ENCODE results near the gene TRIM10.
A peak's percentile ranks its signal among the peaks of the same experiment; 100 is the strongest.
"Not testable (repeated sequence)": the region's sequence is repeated elsewhere in the genome, so short reads cannot be mapped to it uniquely, and the experiment has no call there.

Gene TRIM10

DNA sequence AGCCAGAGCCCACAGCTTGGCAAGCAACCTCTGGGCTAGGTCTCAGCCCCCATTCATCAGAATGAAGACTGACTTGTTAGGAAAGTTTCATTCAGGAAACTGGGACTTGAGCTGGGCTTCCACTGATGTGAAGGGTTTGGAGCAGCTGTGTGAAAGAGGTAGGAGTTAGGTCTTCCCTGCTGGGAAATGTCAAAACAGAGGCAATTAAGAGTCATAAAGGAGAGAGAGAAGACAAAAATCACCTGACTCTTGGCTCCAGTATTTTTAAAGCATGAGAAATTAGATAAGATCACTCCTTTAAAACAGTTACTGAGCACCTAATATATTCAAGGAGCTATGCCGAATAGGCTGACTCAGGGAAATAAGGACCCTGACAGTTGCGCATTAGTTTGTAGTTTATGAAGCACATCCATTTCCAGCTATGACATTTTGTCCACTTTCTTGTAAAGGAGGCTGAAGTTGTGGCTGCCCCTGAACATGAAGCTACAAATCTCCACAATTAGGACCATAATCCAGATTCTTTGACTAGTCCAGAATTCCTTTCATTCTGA, 29.0 kb downstream of the TRIM10 start:
- Histone ChIP-seq H3K36me3 (ENCODE audit: insufficient read depth, low read length) (no peaks in the 10 kb centered on the region), H3K4me2 (ENCODE audit: low read length) (no peak overlapping the region), H3K4me3 (ENCODE audit: low read length) (no peak overlapping the region), H3K27me3 (ENCODE audit: control insufficient read depth, insufficient read depth, low read length) (peaks cover 84% of the 10 kb centered on the region), H3K9ac (ENCODE audit: low read depth, low read length) (no peak overlapping the region), H3K4me1 (ENCODE audit: control insufficient read depth, insufficient read depth, low read length) (no peaks in the 10 kb centered on the region), H3K9me3 (replicated peaks; ENCODE audit: low read length) (no peaks in the 10 kb centered on the region)

DNA sequence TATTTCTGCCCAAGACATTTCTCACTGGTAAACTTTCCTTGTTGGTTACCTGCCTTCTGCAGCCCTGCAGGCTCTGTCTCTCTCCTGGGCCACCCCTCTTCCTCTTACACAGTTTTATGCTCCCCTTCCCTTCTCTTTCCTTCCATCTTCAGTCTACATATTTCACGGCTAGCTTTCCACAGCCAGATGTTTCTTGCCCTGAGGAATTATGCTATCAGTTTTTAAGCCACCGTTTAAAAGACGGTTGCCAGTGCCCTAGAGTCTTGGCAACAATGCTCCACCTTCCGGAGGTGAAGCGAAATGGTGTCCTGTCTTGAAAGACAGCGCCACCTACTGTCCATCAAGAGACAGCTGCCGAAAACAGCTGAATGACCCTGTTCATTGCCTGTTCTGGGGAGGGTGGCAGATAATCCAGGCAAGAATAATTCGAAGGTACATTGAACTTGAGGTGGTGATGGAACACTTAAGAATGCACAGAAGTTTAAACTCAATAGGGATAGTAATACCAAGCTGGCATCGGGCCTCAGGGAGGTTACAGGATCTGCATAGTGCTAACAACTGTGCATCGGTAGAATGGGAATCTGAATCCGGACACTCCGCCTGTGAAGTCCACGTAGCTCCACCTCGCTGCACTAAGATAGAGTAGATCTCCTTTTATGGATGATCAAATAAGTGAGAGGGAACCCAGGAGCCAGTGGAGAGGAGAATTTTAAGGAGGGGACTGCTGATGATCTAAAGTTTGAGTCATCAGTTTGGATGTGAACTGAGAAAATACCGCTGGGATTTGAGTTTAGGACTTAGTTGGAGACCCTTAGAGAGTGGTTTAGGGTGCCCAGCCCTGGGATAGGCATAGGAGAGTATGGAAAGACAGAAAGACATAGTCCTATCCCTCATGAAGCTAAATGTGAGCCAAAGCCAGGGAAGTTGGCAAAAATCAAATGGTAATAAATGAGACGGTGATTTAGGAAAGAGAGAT, 29.8 kb downstream of the TRIM10 start:
- H3K4me3 ChIP-seq (ENCODE audit: low read length), result no peak overlapping the region
- H3K9ac ChIP-seq (ENCODE audit: low read depth, low read length), result no peak overlapping the region
- peak overlapping the region; percentile 13 for H3K4me2 ChIP-seq (ENCODE audit: low read length)
- H3K27me3 ChIP-seq (ENCODE audit: control insufficient read depth, insufficient read depth, low read length), result peaks cover 87% of the 10 kb centered on the region
- H3K36me3 ChIP-seq (ENCODE audit: insufficient read depth, low read length), result no peaks in the 10 kb centered on the region
- H3K4me1 ChIP-seq (ENCODE audit: control insufficient read depth, insufficient read depth, low read length), result no peaks in the 10 kb centered on the region
- no peaks in the 10 kb centered on the region for H3K9me3 ChIP-seq (replicated peaks; ENCODE audit: low read length)

DNA sequence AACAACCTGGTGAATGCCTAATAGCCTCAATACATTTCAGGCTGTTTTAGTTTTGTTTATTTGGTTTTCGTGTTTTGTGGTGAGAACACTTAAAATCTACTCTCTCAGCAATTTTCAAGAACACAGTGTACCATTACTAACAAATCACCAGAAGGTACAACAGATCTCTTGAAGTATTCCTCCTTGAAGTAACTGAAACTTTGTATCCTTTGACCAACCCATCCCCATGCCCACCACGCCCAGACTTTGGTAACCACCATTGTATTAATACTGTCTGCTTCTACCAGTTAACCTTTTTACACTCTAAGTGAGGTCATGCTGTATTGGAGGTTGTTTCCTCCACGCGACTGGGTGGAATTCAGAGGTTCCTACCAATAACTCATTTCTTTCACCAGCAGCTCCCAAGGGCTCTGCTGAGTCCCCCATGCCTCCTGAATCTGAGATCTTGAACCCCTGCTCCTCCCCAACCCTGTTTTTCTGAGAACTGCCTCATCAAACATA, 30.8 kb downstream of the TRIM10 start:
- Histone ChIP-seq H3K27me3 (ENCODE audit: control insufficient read depth, insufficient read depth, low read length) (peaks cover 89% of the 10 kb centered on the region), H3K36me3 (ENCODE audit: insufficient read depth, low read length) (no peaks in the 10 kb centered on the region), H3K9ac (ENCODE audit: low read depth, low read length) (no peak overlapping the region), H3K4me1 (ENCODE audit: control insufficient read depth, insufficient read depth, low read length) (no peaks in the 10 kb centered on the region), H3K9me3 (replicated peaks; ENCODE audit: low read length) (no peaks in the 10 kb centered on the region), H3K4me3 (ENCODE audit: low read length) (no peak overlapping the region), H3K4me2 (ENCODE audit: low read length) (no peak overlapping the region)

DNA sequence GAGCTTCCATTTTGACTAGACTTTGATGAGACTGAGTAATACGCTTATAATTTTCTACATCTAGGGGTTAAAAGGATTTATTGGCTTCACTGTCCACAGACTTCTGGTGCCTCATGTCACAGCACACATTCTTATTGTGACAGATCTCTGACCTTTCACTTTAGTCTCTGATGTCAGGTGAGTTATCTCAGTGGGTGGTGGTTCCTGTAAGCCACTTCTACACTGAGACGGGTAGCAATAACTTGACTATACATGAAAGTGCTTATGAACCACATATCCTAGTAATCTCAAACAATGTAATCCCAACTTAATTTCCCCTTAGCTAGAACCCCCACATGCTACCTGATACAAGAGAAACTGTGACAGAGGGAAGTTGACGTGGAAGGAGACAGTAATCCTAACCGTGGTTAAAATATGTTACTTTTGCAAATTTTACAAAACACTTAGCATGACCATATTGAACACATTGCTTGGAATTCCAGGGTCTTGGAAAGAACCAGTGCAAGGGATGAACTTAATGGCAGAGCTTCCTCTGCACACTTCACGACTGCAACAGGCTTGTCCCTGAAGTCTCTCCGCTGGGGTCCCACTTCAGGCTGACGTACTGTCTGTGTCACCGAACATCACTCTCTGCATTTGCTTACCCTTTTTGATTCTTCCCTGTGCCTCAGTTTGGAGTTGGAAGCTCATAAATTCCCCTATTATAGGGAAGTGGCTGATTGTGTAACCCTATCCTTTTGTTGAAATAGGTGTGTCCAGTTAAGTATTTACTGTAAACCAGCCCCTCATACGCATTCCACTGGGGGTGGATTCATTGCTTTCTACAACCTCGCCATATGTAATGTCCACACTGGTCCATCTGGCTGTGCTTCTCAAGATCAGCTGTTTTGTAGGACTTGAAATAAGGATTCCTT, 31.5 kb downstream of the TRIM10 start:
- no peaks in the 10 kb centered on the region for H3K4me1 ChIP-seq (ENCODE audit: control insufficient read depth, insufficient read depth, low read length)
- H3K9me3 ChIP-seq (replicated peaks; ENCODE audit: low read length), result no peaks in the 10 kb centered on the region
- H3K4me2 ChIP-seq (ENCODE audit: low read length), result no peak overlapping the region
- H3K27me3 ChIP-seq (ENCODE audit: control insufficient read depth, insufficient read depth, low read length), result peaks cover 92% of the 10 kb centered on the region
- H3K4me3 ChIP-seq (ENCODE audit: low read length), result no peak overlapping the region
- H3K36me3 ChIP-seq (ENCODE audit: insufficient read depth, low read length), result no peaks in the 10 kb centered on the region
- H3K9ac ChIP-seq (ENCODE audit: low read depth, low read length), result no peak overlapping the region

DNA sequence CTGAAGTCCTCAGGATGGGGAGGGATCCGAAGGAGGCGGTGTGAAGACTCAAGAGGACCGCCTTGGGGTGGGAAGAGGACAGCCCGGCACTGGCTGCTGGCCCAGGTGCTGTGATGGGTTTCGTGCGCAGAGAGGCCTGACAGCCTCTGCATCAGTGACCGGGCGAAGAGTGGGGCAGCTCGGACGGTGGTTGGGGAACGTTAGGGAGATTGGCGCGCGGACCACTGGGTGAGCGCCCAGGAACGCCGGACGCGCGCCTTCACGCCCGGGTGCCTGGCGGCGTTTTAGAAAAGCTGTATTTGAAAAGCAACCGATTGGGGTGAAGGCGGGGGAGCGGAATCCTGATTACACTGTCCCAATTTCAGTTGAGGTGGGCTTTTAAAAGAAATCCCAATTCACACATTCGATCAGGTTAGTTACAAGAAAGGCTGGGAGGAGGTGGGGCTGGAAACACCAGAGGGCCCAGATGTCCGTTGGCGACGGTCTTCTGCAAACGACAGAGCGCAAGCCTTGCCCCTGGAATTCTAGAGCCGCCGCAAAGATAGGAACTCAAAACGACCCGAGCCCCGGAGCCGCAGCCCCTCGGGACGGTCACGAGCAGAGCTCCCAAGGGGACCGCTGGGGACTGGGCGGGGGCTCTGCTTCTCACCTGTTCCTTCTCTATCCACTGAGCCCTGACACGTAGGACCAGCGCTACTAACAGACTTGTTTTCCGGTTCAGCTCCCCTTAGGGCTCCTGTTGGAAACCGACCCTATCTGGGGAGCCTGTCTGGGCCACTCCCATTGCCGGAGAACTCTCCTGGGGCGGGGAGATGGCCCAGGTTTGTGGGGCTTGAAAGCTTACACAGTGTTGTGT, 33.5 kb downstream of the TRIM10 start:
- H3K4me3 ChIP-seq (ENCODE audit: low read length), result no peak overlapping the region
- H3K36me3 ChIP-seq (ENCODE audit: insufficient read depth, low read length), result no peaks in the 10 kb centered on the region
- H3K9ac ChIP-seq (ENCODE audit: low read depth, low read length), result no peak overlapping the region

DNA sequence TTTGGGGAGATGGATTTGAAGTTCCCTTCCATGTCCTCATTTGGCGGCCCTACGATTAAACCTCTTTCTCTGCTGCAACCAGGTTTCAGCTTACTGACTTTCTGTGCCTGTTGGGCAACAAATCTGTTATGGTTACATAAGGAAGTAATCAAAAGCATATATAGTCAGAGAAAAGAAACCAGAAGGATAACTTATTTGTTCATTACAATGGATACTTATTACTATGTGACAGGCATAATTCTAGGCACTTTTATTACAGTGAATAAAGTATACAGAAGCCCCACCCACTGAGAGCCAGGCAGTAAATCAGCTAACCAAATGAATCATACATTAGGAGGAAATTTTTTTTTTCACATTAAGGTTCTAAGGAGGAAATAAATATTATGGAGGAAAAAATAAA, 38.5 kb downstream of the TRIM10 start:
- Histone ChIP-seq H3K36me3 (ENCODE audit: insufficient read depth, low read length) (no peaks in the 10 kb centered on the region), H3K4me1 (ENCODE audit: control insufficient read depth, insufficient read depth, low read length) (peaks cover 5% of the 10 kb centered on the region), H3K27me3 (ENCODE audit: control insufficient read depth, insufficient read depth, low read length) (peaks cover 45% of the 10 kb centered on the region), H3K4me3 (ENCODE audit: low read length) (no peak overlapping the region), H3K4me2 (ENCODE audit: low read length) (no peak overlapping the region), H3K9me3 (replicated peaks; ENCODE audit: low read length) (no peaks in the 10 kb centered on the region), H3K9ac (ENCODE audit: low read depth, low read length) (no peak overlapping the region)

More for the DNA sequence above, 33.5 kb downstream of the TRIM10 start:
- peaks cover 84% of the 10 kb centered on the region for H3K27me3 ChIP-seq (ENCODE audit: control insufficient read depth, insufficient read depth, low read length)
- no peaks in the 10 kb centered on the region for H3K9me3 ChIP-seq (replicated peaks; ENCODE audit: low read length)
- H3K4me2 ChIP-seq (ENCODE audit: low read length), result no peak overlapping the region
- no peaks in the 10 kb centered on the region for H3K4me1 ChIP-seq (ENCODE audit: control insufficient read depth, insufficient read depth, low read length)

DNA sequence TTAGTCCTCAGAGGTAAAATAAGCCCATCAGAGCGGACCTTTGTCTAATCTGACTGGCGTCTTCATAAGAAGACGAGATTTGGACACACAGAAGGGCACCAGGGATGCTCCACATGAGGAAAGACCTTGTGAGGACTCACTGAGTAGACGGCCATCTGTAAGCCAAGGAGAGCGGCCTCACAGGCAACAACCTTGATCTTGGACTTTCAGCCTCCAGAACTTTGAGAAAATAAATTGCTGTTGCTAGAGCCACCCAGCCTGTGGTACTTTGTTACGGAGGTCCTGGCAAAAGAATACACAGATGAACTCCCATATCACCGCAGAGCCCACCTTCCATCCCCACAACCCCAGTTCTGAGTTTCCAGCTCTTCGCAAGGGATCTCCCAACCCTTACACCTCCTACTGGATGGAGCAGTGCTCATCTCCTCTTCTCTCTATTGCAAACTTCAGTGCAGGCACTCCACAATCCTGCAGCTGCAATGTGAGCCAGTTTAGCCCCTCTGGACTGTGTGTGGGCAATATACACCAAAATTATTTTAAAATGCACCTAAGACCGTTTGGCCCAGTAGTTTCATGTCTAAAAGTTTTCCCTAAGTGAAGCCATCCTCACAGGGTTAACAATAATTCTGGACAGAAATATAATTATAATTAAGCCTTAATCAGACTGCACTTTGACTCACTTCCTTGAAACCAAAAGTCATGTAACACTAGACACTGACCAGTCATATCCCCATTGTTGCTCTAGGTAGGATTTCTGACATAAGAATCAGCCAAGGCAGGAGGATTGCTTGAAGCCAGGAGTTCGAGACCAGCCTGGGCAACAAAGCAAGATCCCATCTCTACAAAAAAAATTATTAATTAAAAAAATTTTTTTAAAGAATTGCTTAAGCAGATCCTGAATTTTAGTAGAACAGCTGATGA, 39.3 kb downstream of the TRIM10 start:
- Histone ChIP-seq H3K27me3 (ENCODE audit: control insufficient read depth, insufficient read depth, low read length) (peaks cover 37% of the 10 kb centered on the region), H3K4me2 (ENCODE audit: low read length) (no peak overlapping the region)

DNA sequence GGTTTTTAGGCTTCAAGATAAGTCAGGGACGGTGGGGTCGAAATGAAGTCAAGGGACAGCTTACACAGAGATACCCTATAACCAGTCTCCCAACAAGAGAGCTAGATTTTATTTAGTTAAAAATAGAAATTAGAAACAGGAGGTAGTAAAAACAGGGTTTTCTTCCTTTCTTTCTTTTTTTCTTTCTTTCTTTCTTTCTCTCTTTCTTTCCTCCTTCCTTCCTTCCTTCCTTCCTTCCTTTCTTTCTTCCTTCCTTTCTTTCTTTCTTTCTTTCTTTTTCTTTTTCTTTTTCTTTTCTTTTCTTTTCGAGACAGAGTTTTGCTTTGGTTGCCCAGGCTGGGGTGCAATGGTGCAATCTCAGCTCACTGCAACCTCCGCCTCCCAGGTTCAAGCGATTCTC, 42.3 kb downstream of the TRIM10 start:
- H3K9ac ChIP-seq (ENCODE audit: low read depth, low read length); H3K4me1 ChIP-seq (ENCODE audit: control insufficient read depth, insufficient read depth, low read length): not testable (repeated sequence)

More for the DNA sequence above, 39.3 kb downstream of the TRIM10 start:
- Histone ChIP-seq H3K36me3 (ENCODE audit: insufficient read depth, low read length) (no peaks in the 10 kb centered on the region), H3K9me3 (replicated peaks; ENCODE audit: low read length) (no peaks in the 10 kb centered on the region), H3K4me1 (ENCODE audit: control insufficient read depth, insufficient read depth, low read length) (peaks cover 5% of the 10 kb centered on the region), H3K4me3 (ENCODE audit: low read length) (no peak overlapping the region), H3K9ac (ENCODE audit: low read depth, low read length) (no peak overlapping the region)

DNA sequence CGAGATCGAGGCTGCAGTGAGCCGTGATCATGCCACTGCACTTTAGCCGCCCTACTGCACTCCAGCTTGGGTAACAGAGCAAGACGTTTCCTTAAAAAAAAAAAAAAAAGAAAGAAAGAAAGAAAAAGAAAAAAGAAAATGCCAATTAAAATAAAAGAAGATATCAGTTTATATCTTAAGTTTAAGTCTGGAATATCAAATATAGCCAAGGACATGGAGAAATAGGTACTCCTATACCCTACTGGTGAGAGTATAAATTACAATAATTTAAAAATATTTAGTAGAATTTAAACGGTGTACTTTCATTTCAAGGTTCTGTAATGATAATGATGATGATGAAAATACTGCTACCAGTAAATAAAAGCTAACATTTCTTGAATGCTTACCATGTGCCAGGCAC, 44.3 kb downstream of the TRIM10 start:
- Histone ChIP-seq H3K4me1 (ENCODE audit: control insufficient read depth, insufficient read depth, low read length) (peaks cover 5% of the 10 kb centered on the region), H3K4me2 (ENCODE audit: low read length) (no peak overlapping the region), H3K4me3 (ENCODE audit: low read length) (no peak overlapping the region), H3K27me3 (ENCODE audit: control insufficient read depth, insufficient read depth, low read length) (peaks cover 46% of the 10 kb centered on the region), H3K9me3 (replicated peaks; ENCODE audit: low read length) (no peaks in the 10 kb centered on the region), H3K36me3 (ENCODE audit: insufficient read depth, low read length) (no peaks in the 10 kb centered on the region), H3K9ac (ENCODE audit: low read depth, low read length) (no peak overlapping the region)

More for the DNA sequence above, 42.3 kb downstream of the TRIM10 start:
- H3K9me3 ChIP-seq (replicated peaks; ENCODE audit: low read length); H3K4me2 ChIP-seq (ENCODE audit: low read length); H3K36me3 ChIP-seq (ENCODE audit: insufficient read depth, low read length); H3K4me3 ChIP-seq (ENCODE audit: low read length): not testable (repeated sequence)
- peaks cover 31% of the 10 kb centered on the region for H3K27me3 ChIP-seq (ENCODE audit: control insufficient read depth, insufficient read depth, low read length)

DNA sequence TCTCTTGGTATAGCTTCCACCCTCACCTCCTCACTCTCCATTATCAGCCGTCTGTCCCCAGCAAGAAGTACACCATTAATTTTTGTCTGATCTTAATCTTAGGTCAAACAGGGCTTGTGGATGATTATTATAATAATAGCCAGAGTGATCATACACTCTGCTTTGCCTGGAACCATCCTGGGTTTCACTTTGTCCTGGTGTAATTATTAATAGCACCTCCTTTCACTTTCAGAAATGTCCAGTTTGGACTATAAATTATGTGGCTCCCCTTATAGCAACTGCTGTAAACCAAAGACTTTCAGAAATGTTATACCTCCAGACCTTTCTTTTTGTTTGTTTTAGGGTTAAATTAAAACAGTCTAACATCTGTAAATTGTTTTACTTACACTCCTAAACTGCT, 47.2 kb downstream of the TRIM10 start:
- H3K27me3 ChIP-seq (ENCODE audit: control insufficient read depth, insufficient read depth, low read length), result peaks cover 63% of the 10 kb centered on the region
- H3K4me3 ChIP-seq (ENCODE audit: low read length), result no peak overlapping the region
- H3K9me3 ChIP-seq (replicated peaks; ENCODE audit: low read length), result no peaks in the 10 kb centered on the region
- H3K36me3 ChIP-seq (ENCODE audit: insufficient read depth, low read length), result no peaks in the 10 kb centered on the region
- no peak overlapping the region for H3K4me2 ChIP-seq (ENCODE audit: low read length)
- no peaks in the 10 kb centered on the region for H3K4me1 ChIP-seq (ENCODE audit: control insufficient read depth, insufficient read depth, low read length)
- H3K9ac ChIP-seq (ENCODE audit: low read depth, low read length), result no peak overlapping the region
